SK-N-MC (cell line): ENCODE results near the gene DHRS9.

Experiments
- EZH2 ChIP-seq: fragments of 200-600 bp; sonication (generic); IDR thresholded peaks from one replicate; pipeline ENCODE4 v1.6.1; 2017; ENCODE audit warnings: antibody characterized with exemption
- POLR2AphosphoS5 ChIP-seq: IDR thresholded peaks from 2 replicates; pipeline ENCODE4 v1.6.1; 2012; ENCODE audit warnings: mild to moderate bottlenecking, low read depth, low read length, borderline replicate concordance

DNA sequence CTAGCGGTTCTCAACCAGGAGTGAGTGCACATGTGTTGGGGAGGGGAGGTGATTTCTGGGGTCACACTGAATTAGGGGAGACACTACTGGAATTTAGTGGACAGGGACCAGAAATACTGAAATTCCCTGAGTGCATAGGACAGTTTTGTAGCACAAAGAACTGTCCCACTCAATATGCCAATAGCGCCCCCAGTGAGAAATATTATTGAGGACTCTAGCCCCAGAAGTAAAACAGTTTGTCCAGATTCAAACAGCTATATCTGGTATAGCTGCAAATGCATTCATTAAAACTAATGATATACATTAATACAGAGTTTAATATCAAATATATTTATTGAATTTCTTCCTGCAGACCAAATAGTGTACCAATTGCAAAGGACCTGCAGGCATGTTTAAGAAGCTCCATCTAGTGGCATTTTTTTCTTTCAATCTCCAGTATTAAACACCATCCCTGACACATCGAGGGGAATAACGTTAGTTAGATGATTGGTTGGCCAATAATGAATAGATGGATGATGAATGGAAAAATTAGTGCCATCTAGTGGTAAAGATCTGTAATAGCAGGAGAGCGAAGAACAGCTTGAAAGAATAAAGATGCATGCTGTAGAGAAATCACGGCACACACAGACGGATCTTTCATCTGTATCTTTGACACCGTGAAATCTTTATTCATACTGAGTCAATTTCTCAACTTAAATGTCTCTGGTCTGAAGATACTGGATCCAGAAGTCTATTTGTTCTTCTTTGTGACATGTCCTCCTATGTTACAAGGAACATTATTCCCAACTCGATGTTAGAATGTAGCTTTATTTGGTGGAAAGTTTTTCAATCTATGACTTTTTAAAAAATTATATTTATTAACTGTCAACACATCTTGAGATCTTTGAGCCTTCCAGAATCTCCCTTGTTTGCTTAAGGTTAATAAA lies 62.5 kb downstream of the DHRS9 start:
- TF ChIP-seq POLR2AphosphoS5: no peak
- no peak for TF ChIP-seq EZH2
